ENCODE results near the gene ADH6. TPM values are rescaled to one million over a fixed set of nuclear protein-coding genes. Genes with fewer than 3 reads are reported as not detected.

The ADH6 gene
- total RNA-seq, 1 experiment from 2014 or later = 0.18 TPM

GRCh38 chr4:99180382-99181070, 38.5 kb downstream of the ADH6 start:
- DNase-seq (ENCODE audit: low read depth, low spot score) (no peak), ATAC-seq (no peak)
- Histone ChIP-seq H3K4me3 (ENCODE audit: low read depth in 2 of 2, low read length in 2 of 2) (no peak overlapping the region), H3K4me1 (ENCODE audit: control insufficient read depth, insufficient read depth, low read length) (no peaks in the 10 kb centered on the region), H3K27ac (ENCODE audit: low read length) (no peak overlapping the region), H3K9me3 (ENCODE audit: control insufficient read depth, insufficient read depth, low read depth, low read length) (no peaks in the 10 kb centered on the region), H3K36me3 (ENCODE audit: control insufficient read depth, insufficient read depth, low read length) (no peaks in the 10 kb centered on the region), H3K27me3 (ENCODE audit: control insufficient read depth, insufficient read depth, low read length) (no peaks in the 10 kb centered on the region)
- intact Hi-C loops (cut with micrococcal nuclease; ENCODE audit: unreplicated experiment) = no loop called here
- in situ Hi-C loops (cut with HindIII; ENCODE audit: low pct_unique_long_range_greater_than_20kb, low sequenced_read_pairs) = no loop called here
- ChIA-PET CTCF (no interaction called here), POLR2A (no interaction called here)
- TF ChIP-seq POLR2AphosphoS5 (IDR thresholded peaks at IDR 0.05; ENCODE audit: low read depth, low read length) (no peak), REST (IDR thresholded peaks at IDR 0.05; ENCODE audit: insufficient read depth in 1 of 2, low read depth in 2 of 2, low read length in 1 of 2) (no peak), TCF7L2 (IDR thresholded peaks at IDR 0.05; ENCODE audit: low read depth, low read length) (no peak), SIN3A (IDR thresholded peaks at IDR 0.05; ENCODE audit: borderline replicate concordance, insufficient read depth, low read depth, low read length) (no peak), CTCF (IDR thresholded peaks at IDR 0.05) (no peak)
- no TSS peak for BruUV-seq (replicated peaks)

DNA sequence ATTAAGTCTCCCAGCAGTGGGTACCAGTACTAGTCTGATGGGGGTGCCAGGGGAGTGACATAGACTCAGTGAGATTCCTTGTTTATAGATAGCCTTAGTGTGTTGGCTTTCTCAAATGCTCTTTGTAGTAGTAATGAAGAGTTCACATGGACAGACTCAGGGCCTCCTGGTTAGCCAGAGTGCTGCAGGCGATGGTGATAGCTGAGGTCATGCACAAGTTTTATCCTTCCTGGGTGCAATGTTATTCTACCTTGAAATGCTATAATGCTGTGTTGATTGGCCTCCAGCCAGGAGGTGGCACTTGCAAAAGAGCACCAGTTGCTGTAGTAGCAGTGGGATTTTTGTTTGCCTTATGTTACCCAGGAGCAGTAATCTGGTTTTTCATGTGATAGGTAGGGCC, 39.4 kb downstream of the ADH6 start:
- TF ChIP-seq SIN3A (IDR thresholded peaks at IDR 0.05; ENCODE audit: borderline replicate concordance, insufficient read depth, low read depth, low read length) (no peak), TCF7L2 (IDR thresholded peaks at IDR 0.05; ENCODE audit: low read depth, low read length) (no peak), POLR2AphosphoS5 (IDR thresholded peaks at IDR 0.05; ENCODE audit: low read depth, low read length) (no peak), REST (IDR thresholded peaks at IDR 0.05; ENCODE audit: insufficient read depth in 1 of 2, low read depth in 2 of 2, low read length in 1 of 2) (no peak), CTCF (IDR thresholded peaks at IDR 0.05) (no peak)
- ChIA-PET CTCF (no interaction called here), POLR2A (no interaction called here)
- in situ Hi-C loops (cut with HindIII; ENCODE audit: low pct_unique_long_range_greater_than_20kb, low sequenced_read_pairs) (no loop called here), intact Hi-C loops (cut with micrococcal nuclease; ENCODE audit: unreplicated experiment) (no loop called here)
- Histone ChIP-seq H3K27ac (ENCODE audit: low read length) (no peak overlapping the region), H3K4me3 (ENCODE audit: low read depth in 2 of 2, low read length in 2 of 2) (no peak overlapping the region), H3K9me3 (ENCODE audit: control insufficient read depth, insufficient read depth, low read depth, low read length) (no peaks in the 10 kb centered on the region), H3K4me1 (ENCODE audit: control insufficient read depth, insufficient read depth, low read length) (no peaks in the 10 kb centered on the region), H3K27me3 (ENCODE audit: control insufficient read depth, insufficient read depth, low read length) (no peaks in the 10 kb centered on the region), H3K36me3 (ENCODE audit: control insufficient read depth, insufficient read depth, low read length) (no peaks in the 10 kb centered on the region)
- BruUV-seq (replicated peaks) = no TSS peak
- ATAC-seq = no peak
- no peak for DNase-seq (ENCODE audit: low read depth, low spot score)
